ENCODE data around the gene PCDH1.

DNA sequence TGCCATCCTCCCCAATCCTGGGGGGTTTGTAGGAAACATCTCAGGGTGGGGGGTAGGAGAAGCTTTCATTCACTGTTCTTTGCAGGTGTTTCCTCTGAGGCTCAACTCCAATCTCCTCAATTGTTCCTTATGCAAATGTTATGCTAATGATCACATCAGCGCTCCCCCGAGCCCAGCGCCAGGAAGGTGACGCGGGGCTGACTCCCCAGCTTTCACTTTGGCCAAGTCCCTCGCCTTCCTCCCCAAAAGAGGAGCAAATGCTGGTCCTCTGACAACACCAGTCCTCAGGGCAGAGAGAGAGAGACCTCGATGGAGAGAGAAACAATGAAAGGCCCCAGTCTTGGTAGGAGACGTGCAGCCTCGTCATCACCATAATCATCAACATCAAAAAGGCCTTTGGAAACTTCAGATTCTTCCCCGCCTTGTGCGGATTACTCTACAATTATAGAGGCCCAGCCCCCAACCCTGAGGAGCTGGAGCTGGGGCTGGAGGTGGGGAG, 39.1 kb downstream of the PCDH1 start:
- TF ChIP-seq TAF1 (IDR thresholded peaks at IDR 0.05; ENCODE audit: borderline replicate concordance, low read depth, low read length) (no peak), POLR2A (IDR thresholded peaks at IDR 0.05; ENCODE audit: low read depth, low read length) (no peak)
